ENCODE measurements around the gene PIGU. TPM values are rescaled to one million over a fixed set of nuclear protein-coding genes. Genes with fewer than 3 reads are reported as not detected.

The PIGU gene
- total RNA-seq, 1 donor from 2014 or later, result 12.3 TPM

DNA sequence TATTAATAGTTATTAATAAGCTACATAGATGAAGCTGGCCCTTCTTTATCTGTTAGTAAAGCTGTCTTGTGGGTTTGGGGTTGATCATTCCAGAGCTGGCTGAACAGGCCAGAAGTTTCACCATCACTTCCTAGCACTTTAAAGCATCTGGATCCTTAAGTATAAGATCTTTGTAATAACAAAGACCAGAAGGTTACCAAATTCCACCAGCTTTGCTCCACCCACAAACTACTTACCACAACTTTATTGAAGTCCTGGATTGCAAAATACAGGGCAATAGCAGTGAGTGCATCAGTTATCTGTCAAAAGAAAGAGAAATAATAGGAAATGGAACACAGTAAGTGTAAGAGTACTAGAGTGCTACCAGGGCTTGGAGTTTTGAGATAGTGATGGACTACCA is 33.0 kb downstream of the PIGU start:
- intact Hi-C loops (cut with DNase I), result no loop called here
- DNase-seq (ENCODE audit: extremely low spot score in 2 of 2), result no peak
- no peaks in the 10 kb centered on the region for H3K4me1 ChIP-seq
- no peaks in the 10 kb centered on the region for H3K9me3 ChIP-seq
- no peak overlapping the region for H3K4me3 ChIP-seq
- H3K27me3 ChIP-seq, result no peaks in the 10 kb centered on the region
- TF ChIP-seq CTCF (IDR thresholded peaks at IDR 0.05), result no peak
- no peak for TF ChIP-seq POLR2AphosphoS5 (IDR thresholded peaks at IDR 0.05; ENCODE audit: insufficient read depth in 1 of 2, low read depth in 1 of 2)
- no peak for TF ChIP-seq POLR2A (IDR thresholded peaks at IDR 0.05)
- no peaks in the 10 kb centered on the region for H3K36me3 ChIP-seq
- no peak overlapping the region for H3K27ac ChIP-seq

DNA sequence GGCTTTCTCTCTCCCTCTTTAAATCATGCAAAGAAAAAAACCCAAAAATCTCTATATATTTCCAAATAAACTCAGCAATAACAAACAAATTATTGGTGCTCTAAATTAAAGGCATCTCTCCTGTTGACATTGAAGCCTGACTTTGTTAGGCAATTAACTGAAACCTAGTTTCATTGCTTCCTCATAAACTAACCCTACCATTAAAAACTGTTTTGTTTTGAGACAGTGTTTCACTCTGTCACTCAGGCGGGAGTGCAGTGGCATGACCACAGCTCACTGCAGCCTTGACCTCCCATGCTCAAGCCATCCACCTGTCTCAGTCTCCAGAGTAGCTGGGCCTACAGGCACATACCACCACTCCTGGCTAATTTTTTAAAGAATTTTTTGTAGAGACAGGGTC is 34.9 kb downstream of the PIGU start:
- Histone ChIP-seq H3K27ac (no peak overlapping the region), H3K9me3 (no peaks in the 10 kb centered on the region), H3K27me3 (no peaks in the 10 kb centered on the region), H3K4me1 (no peaks in the 10 kb centered on the region), H3K36me3 (peaks cover 0 to 8% of the 10 kb centered on the region in 2 donors), H3K4me3 (no peak overlapping the region)
- intact Hi-C loops (cut with DNase I), result no loop called here
- DNase-seq (ENCODE audit: extremely low spot score in 2 of 2), result no peak
- TF ChIP-seq POLR2AphosphoS5 (IDR thresholded peaks at IDR 0.05; ENCODE audit: insufficient read depth in 1 of 2, low read depth in 1 of 2), result no peak
- TF ChIP-seq POLR2A (IDR thresholded peaks at IDR 0.05), result no peak

- no peak overlapping the region for H3K4me3 ChIP-seq
- H3K36me3 ChIP-seq, result peaks cover 0 to 17% of the 10 kb centered on the region in 2 donors
- intact Hi-C loops (cut with DNase I), result no loop called here
- H3K4me1 ChIP-seq, result no peaks in the 10 kb centered on the region
- no peak for DNase-seq (ENCODE audit: extremely low spot score in 2 of 2)
- no peak for TF ChIP-seq POLR2A (IDR thresholded peaks at IDR 0.05)
- TF ChIP-seq POLR2AphosphoS5 (IDR thresholded peaks at IDR 0.05; ENCODE audit: insufficient read depth in 1 of 2, low read depth in 1 of 2), result no peak
- no peak for TF ChIP-seq CTCF (IDR thresholded peaks at IDR 0.05)
- H3K9me3 ChIP-seq, result no peaks in the 10 kb centered on the region
- no peak overlapping the region for H3K27ac ChIP-seq
- H3K27me3 ChIP-seq, result no peaks in the 10 kb centered on the region
These were observed 37.1 kb downstream of the PIGU start for GRCh38 chr20:34639755-34640222.

GRCh38 chr20:34638532-34638931 is 38.4 kb downstream of the PIGU start:
- peak overlapping the region; percentile 54 for H3K27ac ChIP-seq
- no peaks in the 10 kb centered on the region for H3K9me3 ChIP-seq
- H3K36me3 ChIP-seq, result peaks cover 0 to 17% of the 10 kb centered on the region in 2 donors
- H3K27me3 ChIP-seq, result no peaks in the 10 kb centered on the region
- intact Hi-C loops (cut with DNase I), result no loop called here
- no peak for DNase-seq (ENCODE audit: extremely low spot score in 2 of 2)
- H3K4me3 ChIP-seq, result no peak overlapping the region
- no peaks in the 10 kb centered on the region for H3K4me1 ChIP-seq
- no peak for TF ChIP-seq CTCF (IDR thresholded peaks at IDR 0.05)
- no peak for TF ChIP-seq POLR2AphosphoS5 (IDR thresholded peaks at IDR 0.05; ENCODE audit: insufficient read depth in 1 of 2, low read depth in 1 of 2)
- no peak for TF ChIP-seq POLR2A (IDR thresholded peaks at IDR 0.05)

DNA sequence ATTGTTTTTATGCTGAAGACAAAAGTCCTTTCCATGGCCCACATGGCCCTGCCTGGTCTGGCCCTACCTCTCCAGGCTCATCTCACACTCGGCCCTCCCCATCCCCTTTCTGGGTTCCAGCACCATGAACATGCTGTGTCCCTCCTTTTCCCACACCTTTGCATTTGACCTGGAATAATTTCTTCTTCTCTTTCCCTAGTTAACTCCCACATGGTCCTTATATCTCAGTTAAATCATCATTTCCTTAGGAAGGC is 38.9 kb downstream of the PIGU start:
- DNase-seq (ENCODE audit: extremely low spot score in 2 of 2), result no peak

More for the DNA sequence above, 38.9 kb downstream of the PIGU start:
- intact Hi-C loops (cut with DNase I), result no loop called here
- TF ChIP-seq CTCF (IDR thresholded peaks at IDR 0.05), result no peak
- TF ChIP-seq POLR2A (IDR thresholded peaks at IDR 0.05), result no peak
- no peak for TF ChIP-seq POLR2AphosphoS5 (IDR thresholded peaks at IDR 0.05; ENCODE audit: insufficient read depth in 1 of 2, low read depth in 1 of 2)
- Histone ChIP-seq H3K27ac (peak overlapping the region; percentile 54), H3K4me1 (no peaks in the 10 kb centered on the region), H3K36me3 (peaks cover 0 to 17% of the 10 kb centered on the region in 2 donors), H3K9me3 (no peaks in the 10 kb centered on the region), H3K27me3 (no peaks in the 10 kb centered on the region), H3K4me3 (no peak overlapping the region)
